ENCODE results near the gene TNS3.

GRCh38 chr7:47581438-47581803 is 490 bp downstream of the TNS3 start:
- no peak for TF ChIP-seq EZH2phosphoT487 (IDR thresholded peaks at IDR 0.05; ENCODE audit: borderline replicate concordance, low read depth)
- TF ChIP-seq GABPA (IDR thresholded peaks at IDR 0.05; ENCODE audit: low read depth): no peak
- TF ChIP-seq TEAD4 (IDR thresholded peaks at IDR 0.05; ENCODE audit: borderline replicate concordance, insufficient read depth): no peak
- TF ChIP-seq, protein P1, sequence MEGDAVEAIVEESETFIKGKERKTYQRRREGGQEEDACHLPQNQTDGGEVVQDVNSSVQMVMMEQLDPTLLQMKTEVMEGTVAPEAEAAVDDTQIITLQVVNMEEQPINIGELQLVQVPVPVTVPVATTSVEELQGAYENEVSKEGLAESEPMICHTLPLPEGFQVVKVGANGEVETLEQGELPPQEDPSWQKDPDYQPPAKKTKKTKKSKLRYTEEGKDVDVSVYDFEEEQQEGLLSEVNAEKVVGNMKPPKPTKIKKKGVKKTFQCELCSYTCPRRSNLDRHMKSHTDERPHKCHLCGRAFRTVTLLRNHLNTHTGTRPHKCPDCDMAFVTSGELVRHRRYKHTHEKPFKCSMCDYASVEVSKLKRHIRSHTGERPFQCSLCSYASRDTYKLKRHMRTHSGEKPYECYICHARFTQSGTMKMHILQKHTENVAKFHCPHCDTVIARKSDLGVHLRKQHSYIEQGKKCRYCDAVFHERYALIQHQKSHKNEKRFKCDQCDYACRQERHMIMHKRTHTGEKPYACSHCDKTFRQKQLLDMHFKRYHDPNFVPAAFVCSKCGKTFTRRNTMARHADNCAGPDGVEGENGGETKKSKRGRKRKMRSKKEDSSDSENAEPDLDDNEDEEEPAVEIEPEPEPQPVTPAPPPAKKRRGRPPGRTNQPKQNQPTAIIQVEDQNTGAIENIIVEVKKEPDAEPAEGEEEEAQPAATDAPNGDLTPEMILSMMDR (IDR thresholded peaks at IDR 0.05): no peak
- TF ChIP-seq RAD21 (IDR thresholded peaks at IDR 0.05; ENCODE audit: low read length): no peak
- no peak for TF ChIP-seq POLR2AphosphoS5 (IDR thresholded peaks at IDR 0.05; ENCODE audit: low read depth, low read length)

All from SK-N-SH (cell line).